GM19468 (cell line): ENCODE data around the gene PLXDC2.
"Not testable (repeated sequence)": the region's sequence is repeated elsewhere in the genome, so short reads cannot be mapped to it uniquely, and the experiment has no call there.

Source experiments
- ATAC-seq: cut with Tn5 transposase; IDR thresholded peaks from one replicate; pipeline ENCODE4 v1.9.1; 2021; ENCODE audit warnings: mild to moderate bottlenecking, moderate library complexity, moderate number of reproducible peaks; ENCODE audit not compliant: unreplicated experiment; ENCODE audit errors: extremely low read depth

PLXDC2 gene

DNA sequence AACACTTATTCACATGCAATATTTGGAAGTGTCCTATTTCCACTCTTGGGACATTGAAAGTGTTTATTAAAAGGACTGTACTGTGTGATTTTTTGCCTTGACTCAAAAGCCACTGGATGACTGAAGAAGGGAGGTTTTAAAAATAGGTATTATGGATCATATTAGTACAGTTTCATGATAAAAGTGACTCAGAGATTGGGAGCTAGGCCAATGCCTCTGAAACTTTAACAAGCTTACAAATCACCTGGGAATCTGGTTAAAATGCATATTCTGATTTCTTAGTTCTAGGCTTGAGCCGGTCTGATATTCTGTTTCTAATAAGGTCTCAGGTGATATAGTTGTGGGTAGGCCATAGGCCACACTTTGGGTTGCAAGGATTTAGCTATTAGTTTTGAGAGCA, 191.2 kb downstream of the PLXDC2 start:
- ATAC-seq = no peak

DNA sequence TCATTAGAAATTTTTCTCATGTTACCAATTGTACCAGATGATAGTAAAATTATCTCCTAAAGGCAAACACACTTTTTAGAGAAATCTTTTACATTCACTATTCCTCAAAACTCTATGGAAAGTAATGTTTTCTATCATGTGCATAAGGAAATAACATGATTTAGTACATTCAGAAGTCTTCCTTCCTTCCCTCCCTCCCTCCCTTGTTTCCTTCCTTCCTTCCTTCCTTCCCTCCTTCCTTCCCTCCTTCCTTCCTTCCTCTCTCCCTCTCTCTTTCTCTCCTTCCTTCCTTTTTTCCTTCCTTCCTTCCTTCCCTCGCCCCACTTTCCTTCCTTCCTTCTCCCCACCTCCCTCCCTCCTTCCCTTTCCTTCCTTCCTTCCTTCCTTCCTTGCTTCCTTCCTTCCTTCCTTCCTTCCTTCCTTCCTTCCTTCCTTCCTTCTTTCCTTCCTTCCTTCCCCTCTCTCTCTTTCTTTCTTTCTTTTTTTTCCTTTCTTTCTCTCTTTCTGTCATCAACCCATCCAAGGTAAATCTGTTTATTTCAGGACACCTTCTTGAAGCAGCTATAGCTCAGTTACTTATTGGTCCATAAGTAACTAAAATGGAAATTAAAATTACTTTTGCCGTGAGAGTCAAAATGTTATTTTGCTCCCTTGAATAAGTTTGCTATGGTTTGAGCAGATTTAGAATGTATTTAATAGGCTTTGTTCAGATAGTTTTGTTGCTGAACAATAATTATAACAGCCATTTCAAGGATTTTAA, 197.9 kb downstream of the PLXDC2 start:
- no peak for ATAC-seq

DNA sequence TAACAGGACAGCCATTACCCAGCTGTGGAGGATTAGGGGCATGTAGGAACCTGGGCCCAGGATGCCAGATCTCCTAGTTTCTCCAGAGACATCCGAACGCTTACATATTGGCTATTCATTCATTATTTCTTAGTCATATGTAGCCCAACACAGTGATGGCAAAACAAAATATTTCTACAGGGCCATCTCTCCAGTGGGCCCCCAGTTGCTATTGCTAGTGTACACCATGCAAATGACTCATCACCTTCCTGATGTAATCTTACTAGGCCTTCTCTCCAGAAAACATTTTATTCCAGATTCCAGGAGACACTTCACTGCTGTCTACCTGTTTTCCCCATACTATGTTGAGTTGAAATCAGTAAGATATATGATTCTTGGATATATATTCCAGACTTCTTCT, 201.7 kb downstream of the PLXDC2 start:
- no peak for ATAC-seq

GRCh38 chr10:20020677-20021076, 204.4 kb downstream of the PLXDC2 start:
- ATAC-seq = no peak

DNA sequence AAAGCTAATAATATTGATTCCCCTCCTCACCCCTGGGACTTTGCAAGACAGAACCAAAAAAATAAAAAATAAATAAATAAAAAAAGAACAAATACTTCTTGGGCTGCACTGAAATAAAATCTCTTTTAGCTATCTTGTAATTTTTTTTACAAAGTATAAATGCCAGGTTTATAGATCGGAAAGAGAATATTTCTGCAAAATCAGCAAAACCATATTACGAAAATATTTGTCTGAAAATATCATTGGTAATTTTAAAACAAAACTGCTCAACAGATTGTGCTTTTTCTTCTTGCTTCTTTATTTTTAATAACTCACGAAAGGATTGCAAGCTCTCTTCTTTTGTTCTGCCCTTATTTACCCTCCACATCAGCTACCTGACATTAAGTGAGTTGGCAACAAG, 213.3 kb downstream of the PLXDC2 start:
- ATAC-seq = no peak

GRCh38 chr10:20033476-20033875, 217.2 kb downstream of the PLXDC2 start:
- no peak for ATAC-seq

DNA sequence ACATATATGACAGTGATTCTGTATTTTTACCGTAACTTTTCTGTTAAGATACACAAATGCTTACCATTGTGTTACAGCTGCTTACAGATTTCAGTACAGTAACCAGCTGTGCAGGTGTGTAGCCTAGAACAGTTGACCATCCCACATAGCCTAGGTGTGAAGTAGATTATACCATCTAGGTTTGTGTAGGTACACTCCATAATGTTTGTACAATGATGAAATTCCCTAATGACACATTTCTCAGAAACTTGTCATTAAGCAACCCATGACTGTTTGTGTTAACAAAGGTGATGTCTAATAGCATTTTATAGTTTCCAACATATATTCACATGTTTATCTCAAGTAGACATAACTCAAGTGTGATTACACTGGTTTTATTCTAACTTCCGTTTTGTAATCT, 218.5 kb downstream of the PLXDC2 start:
- no peak for ATAC-seq

GRCh38 chr10:20040012-20040411, 223.8 kb downstream of the PLXDC2 start:
- no peak for ATAC-seq

- ATAC-seq = no peak
Observed at GRCh38 chr10:20041931-20042330, 225.7 kb downstream of the PLXDC2 start.

- not testable (repeated sequence) for ATAC-seq
Observed at GRCh38 chr10:20045100-20045499, 228.9 kb downstream of the PLXDC2 start.

- no peak for ATAC-seq
Observed at GRCh38 chr10:20048161-20048560, 231.9 kb downstream of the PLXDC2 start.

GRCh38 chr10:20058135-20058534, 241.9 kb downstream of the PLXDC2 start:
- no peak for ATAC-seq

- ATAC-seq = no peak
Observed at GRCh38 chr10:20059084-20059835, 243.0 kb downstream of the PLXDC2 start.

- no peak for ATAC-seq
Observed at GRCh38 chr10:20065814-20066213, 249.6 kb downstream of the PLXDC2 start.

DNA sequence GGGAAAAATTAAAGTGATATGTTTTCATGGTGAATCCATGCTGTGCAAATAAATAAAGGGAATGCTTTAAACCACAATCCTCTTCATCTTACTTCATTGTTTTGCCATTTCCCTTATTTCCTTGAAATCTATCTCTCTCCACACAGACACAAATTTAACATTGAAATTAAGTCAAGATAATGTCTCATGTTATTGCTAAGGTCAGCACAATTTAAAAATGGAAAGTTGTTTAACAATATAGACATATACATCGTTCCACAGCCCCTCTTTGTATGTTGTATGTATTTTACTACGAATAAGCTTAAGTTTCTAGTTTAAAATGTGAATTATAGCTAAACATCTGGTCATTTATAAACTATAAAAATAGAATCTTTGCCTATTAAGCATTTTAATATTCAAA, 256.9 kb downstream of the PLXDC2 start:
- ATAC-seq = no peak

DNA sequence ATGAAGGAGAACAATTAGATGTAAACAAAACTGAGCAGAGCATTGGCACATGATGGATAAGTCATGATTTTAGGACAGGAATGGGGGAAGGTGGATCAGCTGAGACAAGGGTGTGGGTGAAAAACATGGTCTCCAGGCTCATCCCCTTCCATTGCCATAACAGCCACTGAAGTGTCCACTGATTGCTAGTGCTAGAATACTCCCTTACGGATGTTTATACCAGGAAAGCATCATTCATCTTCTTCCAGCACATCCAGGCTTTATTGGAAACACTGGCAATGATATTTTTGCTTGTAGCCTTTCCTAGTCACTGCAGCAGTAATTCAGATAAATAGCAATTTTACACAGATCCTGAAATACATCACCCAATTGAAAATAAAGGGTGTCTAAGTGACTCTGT, 259.5 kb downstream of the PLXDC2 start:
- no peak for ATAC-seq

GRCh38 chr10:20084451-20084850, 268.2 kb downstream of the PLXDC2 start:
- ATAC-seq = no peak

DNA sequence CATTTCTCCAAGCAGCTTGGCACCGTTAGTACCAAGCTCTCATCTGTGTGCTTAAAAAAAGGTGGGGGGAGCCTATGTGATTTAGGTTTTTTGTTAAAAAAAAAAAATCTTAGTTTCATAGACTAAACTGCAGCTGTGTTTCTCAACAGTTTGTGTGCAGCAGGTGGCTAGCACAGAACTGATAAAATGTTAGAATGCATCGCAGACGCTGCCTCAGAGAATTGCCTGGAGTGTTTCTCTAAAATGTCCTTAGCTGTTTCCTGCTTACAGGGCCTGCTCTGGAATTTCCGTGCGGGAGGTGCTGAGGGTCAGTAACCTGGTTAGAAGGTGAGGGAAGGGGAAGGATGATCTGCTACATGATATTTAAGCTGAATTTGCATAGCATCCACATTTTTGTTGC, 268.9 kb downstream of the PLXDC2 start:
- no peak for ATAC-seq

DNA sequence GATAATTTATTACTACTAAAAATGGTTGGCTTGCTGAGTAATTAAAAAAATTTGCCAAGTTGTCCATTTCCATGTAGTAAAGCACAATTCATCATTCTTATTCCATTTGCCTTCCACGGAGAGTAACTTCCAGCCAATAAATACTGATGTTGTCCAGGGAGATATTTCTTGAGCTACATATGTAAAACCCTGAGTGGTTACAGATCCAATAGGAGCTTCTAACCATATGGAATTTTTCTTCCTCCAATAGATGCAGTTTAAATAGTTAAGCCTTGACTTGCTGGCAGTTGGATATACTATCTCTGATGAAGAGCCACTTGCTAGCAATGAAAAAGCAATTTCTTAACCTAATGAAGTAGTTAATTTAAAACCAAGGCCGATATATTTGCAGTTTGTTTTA, 271.1 kb downstream of the PLXDC2 start:
- no peak for ATAC-seq

- ATAC-seq = no peak
Observed at GRCh38 chr10:20088061-20088701, 271.9 kb downstream of the PLXDC2 start.

DNA sequence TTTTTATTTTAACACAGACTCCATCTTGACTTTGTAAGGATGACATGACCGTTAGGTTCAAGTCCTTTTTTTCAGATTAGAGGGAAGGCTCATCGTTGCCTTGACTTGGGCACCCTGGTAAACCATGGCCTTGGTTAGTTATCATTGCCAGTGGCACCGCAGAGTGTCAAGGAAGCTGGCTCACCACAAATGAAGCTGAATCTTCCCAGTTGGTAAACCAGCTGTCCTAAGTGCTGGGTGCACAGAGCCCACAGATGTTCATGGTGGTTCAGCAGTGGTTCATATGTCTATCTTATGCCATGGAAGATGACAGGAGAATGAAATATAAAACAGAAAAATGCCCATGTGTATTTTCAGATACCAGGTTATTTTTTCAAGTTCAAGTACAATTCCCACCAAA, 273.6 kb downstream of the PLXDC2 start:
- no peak for ATAC-seq
